ENCODE results near the gene TRAPPC4.
"Not testable (repeated sequence)": the region's sequence is repeated elsewhere in the genome, so short reads cannot be mapped to it uniquely, and the experiment has no call there.

The TRAPPC4 gene

DNA sequence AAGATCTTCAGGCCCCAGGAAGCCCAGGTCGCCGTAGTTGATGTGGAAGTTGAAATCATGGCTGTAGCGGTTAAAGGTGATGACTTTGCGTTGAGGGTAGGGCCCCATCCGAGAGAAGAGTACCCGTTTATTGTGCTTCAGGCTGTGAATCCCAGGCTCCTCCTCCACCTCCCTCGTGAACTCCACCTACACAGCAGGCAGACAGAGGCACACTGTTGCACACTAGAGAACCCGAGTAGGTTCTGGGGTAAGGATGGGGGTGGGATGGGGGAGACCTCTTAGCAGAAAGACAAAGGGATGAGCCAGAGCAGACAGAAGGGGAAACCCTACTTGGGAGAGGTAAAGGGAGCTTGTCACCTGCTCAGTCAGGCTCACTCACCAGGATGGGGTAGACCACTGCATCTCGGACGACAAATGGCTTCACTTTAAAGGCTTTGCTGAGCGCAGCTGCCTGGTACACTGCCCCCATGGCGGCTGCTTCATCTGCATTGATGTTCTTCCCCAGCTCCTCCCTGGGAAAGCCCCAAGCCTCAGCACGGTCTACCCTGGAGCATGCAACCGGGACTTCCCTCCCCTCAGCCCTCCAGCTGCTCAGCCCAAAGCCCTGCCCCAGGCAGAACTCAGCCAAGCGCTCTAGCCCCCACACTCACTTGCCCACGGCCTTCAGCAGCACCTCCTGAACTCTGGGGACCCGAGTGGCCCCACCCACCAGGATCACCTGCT lies 33.0 kb downstream of the TRAPPC4 start:
- TF ChIP-seq, protein P1, sequence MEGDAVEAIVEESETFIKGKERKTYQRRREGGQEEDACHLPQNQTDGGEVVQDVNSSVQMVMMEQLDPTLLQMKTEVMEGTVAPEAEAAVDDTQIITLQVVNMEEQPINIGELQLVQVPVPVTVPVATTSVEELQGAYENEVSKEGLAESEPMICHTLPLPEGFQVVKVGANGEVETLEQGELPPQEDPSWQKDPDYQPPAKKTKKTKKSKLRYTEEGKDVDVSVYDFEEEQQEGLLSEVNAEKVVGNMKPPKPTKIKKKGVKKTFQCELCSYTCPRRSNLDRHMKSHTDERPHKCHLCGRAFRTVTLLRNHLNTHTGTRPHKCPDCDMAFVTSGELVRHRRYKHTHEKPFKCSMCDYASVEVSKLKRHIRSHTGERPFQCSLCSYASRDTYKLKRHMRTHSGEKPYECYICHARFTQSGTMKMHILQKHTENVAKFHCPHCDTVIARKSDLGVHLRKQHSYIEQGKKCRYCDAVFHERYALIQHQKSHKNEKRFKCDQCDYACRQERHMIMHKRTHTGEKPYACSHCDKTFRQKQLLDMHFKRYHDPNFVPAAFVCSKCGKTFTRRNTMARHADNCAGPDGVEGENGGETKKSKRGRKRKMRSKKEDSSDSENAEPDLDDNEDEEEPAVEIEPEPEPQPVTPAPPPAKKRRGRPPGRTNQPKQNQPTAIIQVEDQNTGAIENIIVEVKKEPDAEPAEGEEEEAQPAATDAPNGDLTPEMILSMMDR (IDR thresholded peaks at IDR 0.05; ENCODE audit: low read depth, low read length), result no peak
- H3K4me3 ChIP-seq (ENCODE audit: low read depth, low read length), result no peak overlapping the region

DNA sequence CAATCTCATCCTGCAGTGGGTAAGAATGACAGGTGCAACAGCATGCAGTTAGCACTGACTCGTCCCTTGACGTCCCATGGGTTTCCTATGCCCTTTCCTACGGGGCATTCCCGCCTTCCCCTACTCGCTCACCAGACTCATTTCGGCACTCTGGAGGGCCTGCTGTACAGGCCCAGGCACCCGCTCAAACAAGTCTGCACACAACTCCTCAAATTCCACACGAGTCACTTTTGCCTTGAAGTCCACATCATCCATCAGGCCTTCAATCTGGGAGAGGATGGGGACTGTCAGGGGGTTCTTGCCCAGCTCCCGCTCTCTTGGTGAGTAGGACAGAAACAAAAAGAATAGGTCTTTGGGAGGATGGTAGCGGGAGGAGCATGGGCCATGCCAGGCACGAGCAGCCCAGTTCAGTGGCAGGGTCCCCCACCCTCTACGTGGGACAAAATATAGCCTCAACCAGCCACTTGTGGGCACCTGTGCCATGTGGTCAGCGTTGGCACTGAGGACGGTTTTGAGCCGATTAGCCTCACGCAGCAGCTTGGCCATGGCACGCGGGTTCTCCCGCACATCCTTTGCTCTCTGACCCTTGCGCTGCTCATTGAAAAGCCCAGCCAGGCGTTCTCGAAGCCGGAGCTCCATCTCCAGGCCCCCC lies 33.7 kb downstream of the TRAPPC4 start:
- TF ChIP-seq, protein P1 (IDR thresholded peaks at IDR 0.05; ENCODE audit: low read depth, low read length), result no peak
- no peak overlapping the region for H3K4me3 ChIP-seq (ENCODE audit: low read depth, low read length)

DNA sequence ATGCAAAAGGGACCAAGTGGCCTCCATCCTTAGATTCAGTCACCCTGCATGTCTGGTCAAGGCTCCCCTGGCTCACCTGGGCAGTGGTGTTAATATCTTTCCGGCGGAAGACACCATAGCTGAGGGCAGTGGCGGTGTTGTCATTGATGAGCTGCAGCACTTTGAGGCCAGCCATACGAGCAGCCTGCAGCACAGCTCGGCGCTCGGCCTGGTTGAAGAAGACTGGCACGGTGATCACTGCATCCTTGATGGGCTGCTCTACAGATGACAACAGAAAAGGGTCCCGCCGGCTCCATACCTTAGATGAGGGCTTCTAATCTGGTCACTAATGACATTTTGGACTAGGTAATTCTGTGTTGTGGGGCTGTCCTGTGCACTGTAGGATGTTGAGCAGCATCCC lies 35.9 kb downstream of the TRAPPC4 start:
- TF ChIP-seq, protein P1 (IDR thresholded peaks at IDR 0.05; ENCODE audit: low read depth, low read length), result no peak
- H3K4me3 ChIP-seq (ENCODE audit: low read depth, low read length), result no peak overlapping the region

DNA sequence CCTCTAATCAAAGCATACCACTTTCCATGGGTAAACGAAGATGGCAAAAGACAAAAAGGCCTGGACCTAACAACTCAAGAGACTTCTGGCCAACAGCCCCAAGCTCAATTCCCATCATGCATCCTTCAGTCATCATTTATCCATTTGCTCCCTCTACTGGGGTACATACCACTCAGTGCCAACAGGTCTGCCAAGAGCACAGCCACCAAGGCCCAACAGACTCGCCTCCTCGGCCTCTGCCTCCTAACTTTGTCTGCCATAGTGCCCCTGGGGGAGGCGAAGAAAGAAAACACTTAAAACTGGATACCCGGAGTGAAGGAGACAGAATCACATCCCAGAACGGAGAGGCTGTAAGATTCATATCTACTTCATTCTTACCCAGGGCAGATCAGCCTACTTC lies 37.3 kb downstream of the TRAPPC4 start:
- TF ChIP-seq, protein P1 (IDR thresholded peaks at IDR 0.05; ENCODE audit: low read depth, low read length), result no peak
- peak overlapping the region; percentile 86 for H3K4me3 ChIP-seq (ENCODE audit: low read depth, low read length)

DNA sequence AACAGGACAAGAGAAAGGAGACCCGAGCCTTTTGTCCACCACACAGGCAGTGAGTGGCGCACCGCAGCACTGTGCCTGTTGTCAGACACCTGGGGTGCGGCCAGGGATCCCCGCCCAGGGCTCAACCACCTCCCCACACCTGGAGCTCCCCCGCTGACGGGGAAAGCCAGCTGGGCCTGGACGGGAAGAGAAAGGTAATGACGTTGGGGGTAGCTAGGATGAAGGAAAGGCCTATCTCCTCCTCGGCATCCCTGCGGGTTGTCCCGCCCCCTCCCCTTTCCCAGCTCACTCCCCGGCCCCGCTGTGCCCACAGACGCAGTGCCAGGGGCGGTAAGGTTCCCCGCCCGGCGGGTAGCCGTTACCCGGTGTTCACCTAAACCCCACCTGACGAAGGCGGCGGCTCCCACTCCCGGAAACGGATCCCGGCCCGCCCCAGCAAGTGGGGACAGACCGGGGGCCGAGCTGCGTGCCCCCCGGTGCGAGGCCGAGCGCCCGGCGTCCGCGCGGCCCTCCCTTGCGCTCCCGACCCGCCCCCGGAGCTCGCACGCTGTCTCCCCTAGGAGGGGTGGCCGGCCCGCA lies 37.9 kb downstream of the TRAPPC4 start:
- TF ChIP-seq, protein P1 (IDR thresholded peaks at IDR 0.05; ENCODE audit: low read depth, low read length), result no peak

DNA sequence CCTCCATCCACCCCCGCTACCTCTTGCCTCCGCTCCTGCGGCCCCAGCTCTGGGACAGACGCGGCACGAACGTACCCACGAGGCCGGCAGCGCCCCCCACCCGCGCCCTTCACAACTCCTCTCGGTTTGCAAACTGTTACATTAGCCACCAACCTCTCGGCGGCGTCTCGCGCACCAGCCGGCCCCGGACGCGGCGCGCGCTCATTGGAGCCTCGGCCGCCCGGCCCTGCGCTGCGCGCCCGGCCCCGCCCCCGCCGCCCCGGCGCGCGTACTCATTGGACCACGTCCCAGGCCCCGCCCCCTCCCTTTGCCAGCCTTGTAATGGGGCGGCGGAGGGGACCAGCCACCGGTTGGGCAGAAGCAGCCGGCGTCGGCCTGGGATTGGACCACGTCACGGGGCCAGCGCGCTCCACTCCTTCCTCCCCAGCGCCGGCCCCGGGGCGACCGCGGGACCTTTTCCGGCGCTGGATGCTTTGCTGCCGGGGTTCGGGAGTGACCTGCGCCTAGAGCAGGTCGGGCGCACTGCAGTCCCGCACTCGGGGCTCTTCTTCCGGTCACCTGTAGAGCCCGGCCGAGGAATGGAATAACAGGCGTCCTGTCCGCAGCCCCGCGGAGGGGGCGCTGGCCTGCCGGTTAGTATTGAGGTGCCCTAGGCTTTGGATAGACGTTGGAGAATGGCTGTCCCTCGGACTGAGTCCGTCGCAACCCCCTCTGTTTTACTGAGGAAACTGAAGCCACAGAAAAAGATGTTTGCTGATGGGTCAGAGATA lies 38.6 kb downstream of the TRAPPC4 start, which contains the start of gene HYOU1:
Gene HYOU1 (minus strand): TSS at position 206 of the 770 bp plus-strand sequence. CDS start 1,045 bp downstream, outside the sequence.
- TF ChIP-seq, protein P1 (IDR thresholded peaks at IDR 0.05; ENCODE audit: low read depth, low read length), result no peak
- H3K4me3 ChIP-seq (ENCODE audit: low read depth, low read length), result peak within 1 kb of the TSS; percentile 86

More for the DNA sequence above, 37.9 kb downstream of the TRAPPC4 start:
- peak overlapping the region; percentile 86 for H3K4me3 ChIP-seq (ENCODE audit: low read depth, low read length)

DNA sequence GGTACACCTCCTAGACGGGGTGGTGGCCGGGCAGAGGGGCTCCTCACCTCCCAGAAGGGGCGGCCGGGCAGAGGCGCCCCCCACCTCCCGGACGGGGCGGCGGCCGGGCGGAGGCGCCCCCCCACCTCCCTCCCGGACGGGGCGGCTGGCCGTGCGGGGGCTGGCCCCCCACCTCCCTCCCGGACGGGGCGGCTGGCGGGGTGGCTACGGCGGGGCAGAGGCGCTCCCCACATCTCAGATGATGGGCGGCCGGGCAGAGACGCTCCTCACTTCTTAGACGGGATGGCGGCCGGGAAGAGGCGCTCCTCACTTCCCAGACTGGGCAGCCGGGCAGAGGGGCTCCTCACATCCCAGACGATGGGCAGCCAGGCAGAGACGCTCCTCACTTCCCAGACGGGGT lies 40.6 kb downstream of the TRAPPC4 start:
- not testable (repeated sequence) for H3K4me3 ChIP-seq (ENCODE audit: low read depth, low read length)
